ENCODE data around the gene DIAPH3.
A peak's percentile ranks its signal among the peaks of the same experiment; 100 is the strongest.

DIAPH3 gene

DNA sequence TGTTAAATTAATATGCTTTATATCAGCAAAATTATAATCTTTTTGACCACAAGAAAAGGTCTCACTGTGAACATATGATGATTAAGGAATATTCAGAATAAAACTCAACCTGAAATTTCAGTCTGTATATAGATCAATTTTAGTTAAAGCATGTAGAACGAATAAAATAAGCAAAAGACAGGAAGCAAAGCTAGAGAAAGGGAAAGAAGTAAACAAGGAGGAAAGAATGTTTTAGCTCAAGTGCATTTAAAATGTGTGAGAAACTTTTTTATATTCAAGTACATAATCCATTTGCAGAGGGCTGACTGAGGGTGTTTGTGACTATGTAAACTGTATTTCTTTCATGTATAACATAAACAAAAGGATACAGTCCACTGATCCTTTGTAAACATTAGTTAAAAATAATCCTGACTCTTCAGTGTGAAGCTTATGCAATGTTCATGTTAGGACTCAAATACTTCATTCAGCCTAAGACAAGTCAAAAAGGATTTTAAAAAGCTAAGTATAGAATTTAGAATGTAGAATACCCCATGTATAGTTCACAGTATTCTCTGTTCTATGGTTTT, 472.1 kb downstream of the DIAPH3 start:
- no peak overlapping the region for H3K27ac ChIP-seq
- TF ChIP-seq, protein P1, sequence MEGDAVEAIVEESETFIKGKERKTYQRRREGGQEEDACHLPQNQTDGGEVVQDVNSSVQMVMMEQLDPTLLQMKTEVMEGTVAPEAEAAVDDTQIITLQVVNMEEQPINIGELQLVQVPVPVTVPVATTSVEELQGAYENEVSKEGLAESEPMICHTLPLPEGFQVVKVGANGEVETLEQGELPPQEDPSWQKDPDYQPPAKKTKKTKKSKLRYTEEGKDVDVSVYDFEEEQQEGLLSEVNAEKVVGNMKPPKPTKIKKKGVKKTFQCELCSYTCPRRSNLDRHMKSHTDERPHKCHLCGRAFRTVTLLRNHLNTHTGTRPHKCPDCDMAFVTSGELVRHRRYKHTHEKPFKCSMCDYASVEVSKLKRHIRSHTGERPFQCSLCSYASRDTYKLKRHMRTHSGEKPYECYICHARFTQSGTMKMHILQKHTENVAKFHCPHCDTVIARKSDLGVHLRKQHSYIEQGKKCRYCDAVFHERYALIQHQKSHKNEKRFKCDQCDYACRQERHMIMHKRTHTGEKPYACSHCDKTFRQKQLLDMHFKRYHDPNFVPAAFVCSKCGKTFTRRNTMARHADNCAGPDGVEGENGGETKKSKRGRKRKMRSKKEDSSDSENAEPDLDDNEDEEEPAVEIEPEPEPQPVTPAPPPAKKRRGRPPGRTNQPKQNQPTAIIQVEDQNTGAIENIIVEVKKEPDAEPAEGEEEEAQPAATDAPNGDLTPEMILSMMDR (IDR thresholded peaks at IDR 0.05), result no peak

GRCh38 chr13:59690857-59691500, 472.7 kb downstream of the DIAPH3 start:
- H3K27ac ChIP-seq, result no peak overlapping the region
- no peak for TF ChIP-seq ZFX (IDR thresholded peaks at IDR 0.05; ENCODE audit: borderline replicate concordance)
- TF ChIP-seq, protein P1 (IDR thresholded peaks at IDR 0.05), result no peak

GRCh38 chr13:59689057-59689456, 474.7 kb downstream of the DIAPH3 start:
- H3K27ac ChIP-seq, result no peak overlapping the region
- TF ChIP-seq, protein P1 (IDR thresholded peaks at IDR 0.05), result no peak
- no peak for TF ChIP-seq ZFX (IDR thresholded peaks at IDR 0.05; ENCODE audit: borderline replicate concordance)

DNA sequence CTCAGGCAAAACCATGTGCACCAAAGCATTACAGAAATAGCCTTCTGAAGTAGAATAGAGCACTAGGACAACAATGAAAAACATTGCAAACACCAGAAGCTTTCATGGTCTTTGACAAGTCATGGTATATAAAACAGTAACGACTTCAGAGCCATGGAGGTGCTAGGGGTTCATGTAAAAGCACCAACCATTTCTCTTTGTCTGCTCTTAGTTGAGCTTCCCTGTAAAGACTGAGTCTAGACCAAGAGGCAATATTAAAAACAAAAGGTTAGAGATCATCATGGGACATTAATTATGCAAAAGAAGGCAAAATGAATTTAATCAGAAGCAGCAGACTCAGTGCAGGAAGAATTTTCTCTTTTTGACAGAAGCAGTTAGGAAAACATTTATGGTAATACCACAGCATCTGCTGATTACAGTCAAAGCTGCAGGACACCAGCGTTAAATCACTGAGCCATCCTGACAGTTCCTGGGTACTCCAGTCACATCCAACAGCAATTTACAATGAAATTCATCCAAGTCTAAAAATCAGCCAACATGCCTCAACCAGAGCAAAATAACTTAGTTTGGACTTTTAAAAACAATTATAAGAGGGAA, 476.8 kb downstream of the DIAPH3 start:
- no peak for TF ChIP-seq ZFX (IDR thresholded peaks at IDR 0.05; ENCODE audit: borderline replicate concordance)
- TF ChIP-seq, protein P1 (IDR thresholded peaks at IDR 0.05), result no peak
- H3K27ac ChIP-seq, result no peak overlapping the region

DNA sequence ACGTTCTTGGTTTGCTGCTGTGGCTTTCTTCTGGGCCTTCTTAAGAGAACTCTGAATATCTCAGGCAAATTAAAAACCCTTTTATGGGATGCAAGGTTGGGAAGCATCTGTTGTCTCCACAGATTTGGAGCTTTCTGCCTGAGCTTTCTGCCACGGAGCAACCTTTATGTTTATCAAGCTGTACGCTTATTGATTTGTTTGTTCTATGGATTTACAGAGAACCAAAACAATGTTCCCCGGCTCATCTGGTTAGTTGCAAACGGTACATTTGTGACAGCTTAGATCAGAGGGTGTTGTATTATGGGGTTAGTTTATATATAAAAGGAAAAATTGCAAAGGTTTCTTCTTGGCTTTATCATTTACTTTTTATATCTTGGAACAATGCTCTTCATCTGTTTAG, 479.6 kb downstream of the DIAPH3 start:
- peak overlapping the region; percentile 1; the same call in 1 of the 2 replicates for H3K27ac ChIP-seq
- TF ChIP-seq ZFX (IDR thresholded peaks at IDR 0.05; ENCODE audit: borderline replicate concordance), result no peak
- TF ChIP-seq, protein P1 (IDR thresholded peaks at IDR 0.05), result no peak

DNA sequence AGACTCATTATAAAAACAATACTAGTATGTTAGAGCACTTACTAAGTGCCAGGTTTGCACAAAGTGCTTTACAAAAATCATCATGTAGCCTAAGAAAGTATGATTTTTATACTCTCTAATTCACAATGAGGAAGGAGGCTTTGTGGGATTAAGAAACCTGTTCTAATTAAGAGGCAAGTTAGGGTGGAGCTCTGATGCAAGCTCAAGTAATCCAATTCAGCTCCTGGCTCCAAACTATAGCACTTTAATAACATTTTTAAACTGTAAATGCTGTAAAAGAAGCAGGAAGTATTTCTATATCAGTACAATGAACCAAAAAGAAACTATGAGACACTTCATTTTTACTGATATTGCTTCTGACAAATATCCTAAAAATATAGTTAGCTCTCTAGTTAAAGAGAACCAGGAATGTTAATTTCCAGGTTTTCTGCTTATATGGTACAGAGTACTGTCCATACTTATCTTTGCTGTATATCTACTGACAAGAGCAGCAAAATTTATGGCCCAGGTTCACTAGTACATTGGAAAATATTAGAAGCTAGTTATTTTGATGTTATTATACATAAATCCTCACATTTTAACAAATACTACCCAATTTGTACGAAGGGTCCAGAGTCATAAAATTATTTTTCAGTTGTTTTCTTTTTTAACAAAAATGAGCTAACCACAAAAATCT, 482.0 kb downstream of the DIAPH3 start:
- H3K27ac ChIP-seq, result no peak overlapping the region
- no peak for TF ChIP-seq ZFX (IDR thresholded peaks at IDR 0.05; ENCODE audit: borderline replicate concordance)
- TF ChIP-seq, protein P1 (IDR thresholded peaks at IDR 0.05), result no peak

All from 22Rv1 (cell line).